Gastrocnemius medialis (tissue), 4 donors: ENCODE data around the gene ZMYM4. TPM values are rescaled to one million over a fixed set of nuclear protein-coding genes. Genes with fewer than 3 reads are reported as not detected.
A peak's percentile ranks its signal among the peaks of the same experiment; 100 is the strongest.

Source experiments
- ATAC-seq, 2 donors: fragments of 150-250 bp; one replicate each; pipeline ENCODE4 v1.9.1; 2016
- DNase-seq, 2 donors: peaks; one replicate each; pipeline ENCODE4 v3.0.0-alpha.2; 2019
- H3K27ac ChIP-seq, 4 donors: fragments of 200-600 bp; sonication (generic); 1 replicate in 1 of 4; 2 replicates in 3 of 4; pipeline ENCODE4 v1.5.1; 2016 to 2018; ENCODE audit warnings: mild to moderate bottlenecking in 2 of 4, moderate library complexity in 1 of 4
- H3K27me3 ChIP-seq, 3 donors: fragments of 200-600 bp; sonication (generic) in 2 of 3; 1 replicate in 1 of 3; 2 replicates in 2 of 3; pipeline versions ENCODE4 v1.5.1 to v1.6.0; 2016 to 2019; ENCODE audit warnings: mild to moderate bottlenecking in 1 of 3, moderate library complexity in 1 of 3
- H3K36me3 ChIP-seq, 2 donors: fragments of 200-600 bp; sonication (generic) in 1 of 2; one replicate each; pipeline ENCODE4 v1.5.1; 2017 to 2018
- H3K4me1 ChIP-seq, 2 donors: fragments of 200-600 bp; sonication (generic) in 1 of 2; one replicate each; pipeline ENCODE4 v1.5.1; 2016 to 2017; ENCODE audit warnings: mild to moderate bottlenecking in 2 of 2
- H3K4me3 ChIP-seq, 4 donors: fragments of 200-600 bp; sonication (generic) in 3 of 4; 1 replicate in 1 of 4; 2 replicates in 3 of 4; pipeline ENCODE4 v1.5.1; 2016 to 2019; ENCODE audit warnings: mild to moderate bottlenecking in 2 of 4
- H3K9me3 ChIP-seq, 3 donors: fragments of 200-600 bp; sonication (generic) in 2 of 3; 1 replicate in 1 of 3; 2 replicates in 2 of 3; pipeline ENCODE4 v1.5.1; 2016 to 2019
- CTCF ChIP-seq, 5 experiments: fragments of 450-650 bp in 3 of 5; fragments of 200-600 bp in 2 of 5; sonication (generic) in 2 of 5; IDR thresholded peaks in 4 of 5; conservative IDR thresholded peaks in 1 of 5; 1 replicate in 4 of 5; 2 replicates in 1 of 5; pipeline ENCODE4 v1.5.1; 2016 to 2019; ENCODE audit warnings: antibody characterized with exemption in 5 of 5, mild to moderate bottlenecking in 3 of 5, moderate library complexity in 3 of 5
- POLR2A ChIP-seq, 2 donors: fragments of 450-650 bp; IDR thresholded peaks; one replicate each; pipeline ENCODE4 v1.6.1; 2017; ENCODE audit warnings: antibody characterized with exemption in 2 of 2, mild to moderate bottlenecking in 2 of 2, moderate library complexity in 2 of 2
- in situ Hi-C, 4 donors: fragments of 200-750 bp; cut with MboI; loops; one replicate each; pipeline versions ENCODE4 v1.15.0 to v1.8.0; 2017; ENCODE audit warnings: low sequenced_read_pairs in 4 of 4
- intact Hi-C: fragments of 100-400 bp; cut with DNase I; formaldehyde crosslinking; loops from one replicate; pipeline ENCODE4 v1.15.1; 2023; ENCODE audit warnings: low total_unique reads
- total RNA-seq, 4 donors: library from RNA; depleted of rRNA; stranded (reverse); fragments of >200 nt; gene quantifications; one replicate each; pipeline versions ENCODE4 v1.1.0 to v1.2.3, GENCODE V29; 2016

The ZMYM4 gene
- total RNA-seq, 4 donors from 2014 or later: 11.1 to 25.3 (median 13.7) TPM

- H3K36me3 ChIP-seq: no peaks in the 10 kb centered on the region
- TF ChIP-seq CTCF (IDR thresholded peaks at IDR 0.05 in 4 of 5, conservative IDR thresholded peaks at IDR 0.05 in 1 of 5) (no peak), POLR2A (IDR thresholded peaks at IDR 0.05) (no peak)
- peak overlapping the region in 1 of 4 donors; percentile 91 for H3K27ac ChIP-seq
- H3K4me1 ChIP-seq: peaks cover 3 to 12% of the 10 kb centered on the region in 2 donors
- peak overlapping the region; percentile 75 to 94 (median 88) for H3K4me3 ChIP-seq
- H3K27me3 ChIP-seq: no peaks in the 10 kb centered on the region
- H3K9me3 ChIP-seq: no peaks in the 10 kb centered on the region
- in situ Hi-C loops (no loop called here), intact Hi-C loops (loop anchor here (2.0 to 5.0 kb wide), 2 partner anchors 51 to 78 kb away; partner anchors contain the start of gene SFPQ)
- DNase-seq: no peak
- ATAC-seq: no peak
Measured at GRCh38 chr1:35269989-35270289, 1.4 kb downstream of the ZMYM4 start.

GRCh38 chr1:35270836-35271235 lies 2.3 kb downstream of the ZMYM4 start:
- Histone ChIP-seq H3K27ac (no peak overlapping the region), H3K4me3 (no peak overlapping the region), H3K4me1 (peaks cover 3 to 12% of the 10 kb centered on the region in 2 donors), H3K27me3 (no peaks in the 10 kb centered on the region), H3K36me3 (no peaks in the 10 kb centered on the region), H3K9me3 (no peaks in the 10 kb centered on the region)
- in situ Hi-C loops (no loop called here), intact Hi-C loops (no loop called here)
- no peak for TF ChIP-seq CTCF (IDR thresholded peaks at IDR 0.05 in 4 of 5, conservative IDR thresholded peaks at IDR 0.05 in 1 of 5)
- no peak for TF ChIP-seq POLR2A (IDR thresholded peaks at IDR 0.05)
- DNase-seq (no peak), ATAC-seq (no peak)

- Histone ChIP-seq H3K9me3 (no peaks in the 10 kb centered on the region), H3K36me3 (no peaks in the 10 kb centered on the region), H3K4me3 (no peak overlapping the region), H3K27me3 (no peaks in the 10 kb centered on the region), H3K4me1 (peaks cover 3 to 12% of the 10 kb centered on the region in 2 donors), H3K27ac (no peak overlapping the region)
- in situ Hi-C loops (no loop called here), intact Hi-C loops (no loop called here)
- ATAC-seq (no peak), DNase-seq (no peak)
- TF ChIP-seq CTCF (IDR thresholded peaks at IDR 0.05 in 4 of 5, conservative IDR thresholded peaks at IDR 0.05 in 1 of 5) (no peak), POLR2A (IDR thresholded peaks at IDR 0.05) (no peak)
Measured at GRCh38 chr1:35274197-35274596, 5.7 kb downstream of the ZMYM4 start.

GRCh38 chr1:35278886-35279554 lies 10.5 kb downstream of the ZMYM4 start:
- no peak for TF ChIP-seq CTCF (IDR thresholded peaks at IDR 0.05 in 4 of 5, conservative IDR thresholded peaks at IDR 0.05 in 1 of 5)
- TF ChIP-seq POLR2A (IDR thresholded peaks at IDR 0.05): no peak
- intact Hi-C loops (no loop called here), in situ Hi-C loops (no loop called here)
- peaks cover 0 to 10% of the 10 kb centered on the region in 2 donors for H3K36me3 ChIP-seq
- no peaks in the 10 kb centered on the region for H3K9me3 ChIP-seq
- H3K27me3 ChIP-seq: no peaks in the 10 kb centered on the region
- ATAC-seq (no peak), DNase-seq (no peak)
- no peaks in the 10 kb centered on the region for H3K4me1 ChIP-seq
- H3K4me3 ChIP-seq: no peak overlapping the region
- no peak overlapping the region for H3K27ac ChIP-seq

- Histone ChIP-seq H3K9me3 (no peaks in the 10 kb centered on the region), H3K36me3 (peaks cover 0 to 10% of the 10 kb centered on the region in 2 donors), H3K4me1 (no peaks in the 10 kb centered on the region), H3K27ac (no peak overlapping the region), H3K4me3 (no peak overlapping the region), H3K27me3 (no peaks in the 10 kb centered on the region)
- intact Hi-C loops (no loop called here), in situ Hi-C loops (no loop called here)
- DNase-seq (no peak), ATAC-seq (no peak)
- no peak for TF ChIP-seq POLR2A (IDR thresholded peaks at IDR 0.05)
- TF ChIP-seq CTCF (IDR thresholded peaks at IDR 0.05 in 4 of 5, conservative IDR thresholded peaks at IDR 0.05 in 1 of 5): no peak
Measured at GRCh38 chr1:35279555-35279904, 11.0 kb downstream of the ZMYM4 start.
